ENCODE measurements around the gene TTC17. TPM values are rescaled to one million over a fixed set of nuclear protein-coding genes. Genes with fewer than 3 reads are reported as not detected.

TTC17 gene
- total and polyA plus RNA-seq, 2 of the 4 experiments (the other 2 are of a cell fraction): 56.3 to 61.3 TPM

DNA sequence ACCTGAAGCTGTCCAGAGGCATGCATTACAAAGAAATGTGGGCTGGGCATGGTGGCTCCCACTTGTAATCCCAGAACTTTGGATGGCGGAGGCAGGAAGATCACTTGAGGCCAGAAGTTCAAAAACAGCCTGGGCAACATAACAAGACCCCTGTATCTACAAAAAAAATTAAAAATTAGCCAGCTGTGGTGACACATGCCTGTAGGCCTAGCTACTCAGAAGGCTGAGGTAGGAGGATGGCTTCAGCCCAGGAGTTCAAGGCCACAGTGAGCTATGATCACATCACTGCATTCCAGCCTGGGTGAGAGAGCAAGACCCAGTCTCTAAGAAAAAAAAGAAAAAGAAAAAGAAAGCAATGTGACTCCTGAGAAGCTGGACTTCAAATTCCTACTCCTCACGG, 183.3 kb downstream of the TTC17 start:
- Histone ChIP-seq H3K9ac (ENCODE audit: low read depth, low read length) (no peak overlapping the region), H4K5ac (ENCODE audit: low read depth, low read length) (no peak overlapping the region), H4K8ac (ENCODE audit: low read depth in 2 of 2, low read length in 2 of 2) (no peak overlapping the region), H3K18ac (ENCODE audit: low read depth, low read length) (no peak overlapping the region), H3K27me3 (ENCODE audit: control insufficient read depth, insufficient read depth, low read length) (peaks cover 23% of the 10 kb centered on the region), H2AK9ac (replicated peaks; ENCODE audit: low read depth, low read length, poor library complexity) (no peak overlapping the region), H3K56ac (ENCODE audit: extremely low read depth, insufficient read depth, low read length) (no peak overlapping the region), H2BK5ac (ENCODE audit: low read depth, low read length, poor library complexity, severe bottlenecking) (no peak overlapping the region), H3K4me1 (ENCODE audit: control insufficient read depth, insufficient read depth, low read length) (no peaks in the 10 kb centered on the region), H3K9me3 (ENCODE audit: control insufficient read depth, insufficient read depth, low read length) (no peaks in the 10 kb centered on the region), H4K20me1 (ENCODE audit: insufficient read depth, low read length) (no peaks in the 10 kb centered on the region), H3K9me1 (ENCODE audit: insufficient read depth, low read length) (no peaks in the 10 kb centered on the region), H2BK20ac (ENCODE audit: low read depth, low read length) (no peak overlapping the region), H3K36me3 (ENCODE audit: control insufficient read depth, insufficient read depth, low read length) (no peaks in the 10 kb centered on the region), H3K27ac (ENCODE audit: insufficient read depth, low read length) (no peak overlapping the region), H3K14ac (replicated peaks; ENCODE audit: low read depth, low read length) (no peak overlapping the region), H3K23ac (ENCODE audit: low read depth, low read length) (no peak overlapping the region), H2BK15ac (ENCODE audit: low read depth, low read length) (no peak overlapping the region), H3K4ac (ENCODE audit: low read depth, low read length) (no peak overlapping the region), H3K4me3 (ENCODE audit: insufficient read depth, low read depth, low read length) (no peak overlapping the region), H2AK5ac (ENCODE audit: low read depth, low read length) (no peak overlapping the region), H2BK120ac (ENCODE audit: low read depth, low read length) (no peak overlapping the region), H3K79me1 (ENCODE audit: low read depth in 1 of 2, low read length in 2 of 2) (no peaks in the 10 kb centered on the region), H3K4me2 (ENCODE audit: low read depth, low read length) (no peak overlapping the region), H4K91ac (ENCODE audit: insufficient read depth, low read depth, low read length) (no peak overlapping the region), H2AFZ (replicated peaks; ENCODE audit: low read length, poor library complexity) (no peak overlapping the region)
- intact Hi-C loops (cut with micrococcal nuclease): loop anchor here (2.0 kb wide), 1 partner anchor 19 kb away; no protein-coding TSS in a partner anchor
- no TSS peak for BruUV-seq (replicated peaks)
- DNase-seq (peak; percentile 9), ATAC-seq (ENCODE audit: low read depth) (no peak)
- POLR2A ChIA-PET (ENCODE audit: unreplicated experiment): no interaction called here
- TF ChIP-seq RCOR1 (IDR thresholded peaks at IDR 0.05; ENCODE audit: insufficient replicate concordance, low read length) (no peak), RFX5 (IDR thresholded peaks at IDR 0.05; ENCODE audit: low read depth, low read length) (no peak), RAD21 (IDR thresholded peaks at IDR 0.05; ENCODE audit: low read length) (no peak), SMC3 (IDR thresholded peaks at IDR 0.05; ENCODE audit: low read depth, low read length) (no peak), CHD1 (IDR thresholded peaks at IDR 0.05; ENCODE audit: low read depth, low read length) (no peak)
- dilution Hi-C loops (cut with HindIII; ENCODE audit: low sequenced_read_pairs, unreplicated experiment): no loop called here
- in situ Hi-C loops (cut with MboI; ENCODE audit: low sequenced_read_pairs): no loop called here
- CTCF ChIA-PET: no interaction called here
- WGBS, 2 experiments (ENCODE audit: extremely low coverage in 2 of 2, insufficient read length in 1 of 2): no CpG with 5 or more reads among the region's 2 CpGs
